Measurements from ENCODE around the gene HK3. TPM values are rescaled to one million over a fixed set of nuclear protein-coding genes. Genes with fewer than 3 reads are reported as not detected.

Gene HK3
- total RNA-seq, 1 experiment from 2014 or later: 0.17 TPM

GRCh38 chr5:176880366-176881020 lies 18.7 kb downstream of the HK3 start (continued):
- TF ChIP-seq CREB1 (CRISPR knock-in tag; IDR thresholded peaks at IDR 0.05) (no peak), OVOL2 (CRISPR knock-in tag; IDR thresholded peaks at IDR 0.05; ENCODE audit: borderline replicate concordance) (no peak), ZNF232 (CRISPR knock-in tag; IDR thresholded peaks at IDR 0.05) (no peak), CREM (CRISPR knock-in tag; IDR thresholded peaks at IDR 0.05) (no peak)

- POLR2A ChIA-PET: no interaction called here
- TF ChIP-seq TP53 (CRISPR knock-in tag; IDR thresholded peaks at IDR 0.05): no peak
- TF ChIP-seq ZNF219 (CRISPR knock-in tag; IDR thresholded peaks at IDR 0.05; ENCODE audit: borderline replicate concordance): no peak
- TF ChIP-seq ZNF232 (CRISPR knock-in tag; IDR thresholded peaks at IDR 0.05): no peak
- TF ChIP-seq, protein P1, sequence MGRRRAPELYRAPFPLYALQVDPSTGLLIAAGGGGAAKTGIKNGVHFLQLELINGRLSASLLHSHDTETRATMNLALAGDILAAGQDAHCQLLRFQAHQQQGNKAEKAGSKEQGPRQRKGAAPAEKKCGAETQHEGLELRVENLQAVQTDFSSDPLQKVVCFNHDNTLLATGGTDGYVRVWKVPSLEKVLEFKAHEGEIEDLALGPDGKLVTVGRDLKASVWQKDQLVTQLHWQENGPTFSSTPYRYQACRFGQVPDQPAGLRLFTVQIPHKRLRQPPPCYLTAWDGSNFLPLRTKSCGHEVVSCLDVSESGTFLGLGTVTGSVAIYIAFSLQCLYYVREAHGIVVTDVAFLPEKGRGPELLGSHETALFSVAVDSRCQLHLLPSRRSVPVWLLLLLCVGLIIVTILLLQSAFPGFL (CRISPR knock-in tag; IDR thresholded peaks at IDR 0.05; ENCODE audit: borderline replicate concordance): no peak
- no peak for TF ChIP-seq CDX4 (CRISPR knock-in tag; IDR thresholded peaks at IDR 0.05; ENCODE audit: borderline replicate concordance)
- no peak for TF ChIP-seq ZNF425 (CRISPR knock-in tag; conservative IDR thresholded peaks at IDR 0.05)
- no peak for TF ChIP-seq TEAD1 (CRISPR knock-in tag; IDR thresholded peaks at IDR 0.05)
- TF ChIP-seq SP1 (CRISPR knock-in tag; conservative IDR thresholded peaks at IDR 0.05): no peak
- TF ChIP-seq ZNF416 (CRISPR knock-in tag; IDR thresholded peaks at IDR 0.05): no peak
- no peak for TF ChIP-seq RELA (CRISPR knock-in tag; IDR thresholded peaks at IDR 0.05; ENCODE audit: borderline replicate concordance)
- TF ChIP-seq, protein P2, sequence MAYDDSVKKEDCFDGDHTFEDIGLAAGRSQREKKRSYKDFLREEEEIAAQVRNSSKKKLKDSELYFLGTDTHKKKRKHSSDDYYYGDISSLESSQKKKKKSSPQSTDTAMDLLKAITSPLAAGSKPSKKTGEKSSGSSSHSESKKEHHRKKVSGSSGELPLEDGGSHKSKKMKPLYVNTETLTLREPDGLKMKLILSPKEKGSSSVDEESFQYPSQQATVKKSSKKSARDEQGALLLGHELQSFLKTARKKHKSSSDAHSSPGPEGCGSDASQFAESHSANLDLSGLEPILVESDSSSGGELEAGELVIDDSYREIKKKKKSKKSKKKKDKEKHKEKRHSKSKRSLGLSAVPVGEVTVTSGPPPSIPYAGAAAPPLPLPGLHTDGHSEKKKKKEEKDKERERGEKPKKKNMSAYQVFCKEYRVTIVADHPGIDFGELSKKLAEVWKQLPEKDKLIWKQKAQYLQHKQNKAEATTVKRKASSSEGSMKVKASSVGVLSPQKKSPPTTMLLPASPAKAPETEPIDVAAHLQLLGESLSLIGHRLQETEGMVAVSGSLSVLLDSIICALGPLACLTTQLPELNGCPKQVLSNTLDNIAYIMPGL (CRISPR knock-in tag; IDR thresholded peaks at IDR 0.05): no peak
- TF ChIP-seq, protein P3, sequence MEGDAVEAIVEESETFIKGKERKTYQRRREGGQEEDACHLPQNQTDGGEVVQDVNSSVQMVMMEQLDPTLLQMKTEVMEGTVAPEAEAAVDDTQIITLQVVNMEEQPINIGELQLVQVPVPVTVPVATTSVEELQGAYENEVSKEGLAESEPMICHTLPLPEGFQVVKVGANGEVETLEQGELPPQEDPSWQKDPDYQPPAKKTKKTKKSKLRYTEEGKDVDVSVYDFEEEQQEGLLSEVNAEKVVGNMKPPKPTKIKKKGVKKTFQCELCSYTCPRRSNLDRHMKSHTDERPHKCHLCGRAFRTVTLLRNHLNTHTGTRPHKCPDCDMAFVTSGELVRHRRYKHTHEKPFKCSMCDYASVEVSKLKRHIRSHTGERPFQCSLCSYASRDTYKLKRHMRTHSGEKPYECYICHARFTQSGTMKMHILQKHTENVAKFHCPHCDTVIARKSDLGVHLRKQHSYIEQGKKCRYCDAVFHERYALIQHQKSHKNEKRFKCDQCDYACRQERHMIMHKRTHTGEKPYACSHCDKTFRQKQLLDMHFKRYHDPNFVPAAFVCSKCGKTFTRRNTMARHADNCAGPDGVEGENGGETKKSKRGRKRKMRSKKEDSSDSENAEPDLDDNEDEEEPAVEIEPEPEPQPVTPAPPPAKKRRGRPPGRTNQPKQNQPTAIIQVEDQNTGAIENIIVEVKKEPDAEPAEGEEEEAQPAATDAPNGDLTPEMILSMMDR (IDR thresholded peaks at IDR 0.05): no peak
- no peak for TF ChIP-seq SMAD3 (CRISPR knock-in tag; IDR thresholded peaks at IDR 0.05; ENCODE audit: borderline replicate concordance)
- TF ChIP-seq ZNF263 (CRISPR knock-in tag; IDR thresholded peaks at IDR 0.05; ENCODE audit: low read depth): no peak
- no peak for TF ChIP-seq ZNF423 (CRISPR knock-in tag; IDR thresholded peaks at IDR 0.05)
- no peak for TF ChIP-seq KAT7 (CRISPR knock-in tag; IDR thresholded peaks at IDR 0.05; ENCODE audit: borderline replicate concordance)
- TF ChIP-seq, protein P4, sequence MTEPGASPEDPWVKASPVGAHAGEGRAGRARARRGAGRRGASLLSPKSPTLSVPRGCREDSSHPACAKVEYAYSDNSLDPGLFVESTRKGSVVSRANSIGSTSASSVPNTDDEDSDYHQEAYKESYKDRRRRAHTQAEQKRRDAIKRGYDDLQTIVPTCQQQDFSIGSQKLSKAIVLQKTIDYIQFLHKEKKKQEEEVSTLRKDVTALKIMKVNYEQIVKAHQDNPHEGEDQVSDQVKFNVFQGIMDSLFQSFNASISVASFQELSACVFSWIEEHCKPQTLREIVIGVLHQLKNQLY (CRISPR knock-in tag; IDR thresholded peaks at IDR 0.05): no peak
- no peaks in the 10 kb centered on the region for H3K27me3 Mint-ChIP-seq (ENCODE audit: low read depth)
- ATAC-seq (no peak), DNase-seq (ENCODE audit: low spot score) (no peak)
- H3K4me3 Mint-ChIP-seq: no peak overlapping the region
- CTCF ChIA-PET: interaction anchor here (1.1 to 2.3 kb wide), 5 partner anchors 9 to 219 kb away, joined by 3 to 8 read pairs (median 6); no protein-coding TSS in a partner anchor
- H3K27ac Mint-ChIP-seq: no peak overlapping the region
- H3K4me1 Mint-ChIP-seq: no peaks in the 10 kb centered on the region
- H3K36me3 Mint-ChIP-seq: no peaks in the 10 kb centered on the region
- H3K9me3 Mint-ChIP-seq: no peaks in the 10 kb centered on the region
Observed at GRCh38 chr5:176879663-176880361, 19.3 kb downstream of the HK3 start.

Data from WTC11 (cell line).